HAP-1 (cell line): Measurements from ENCODE around the gene CAV1.

Source experiments
- DNase-seq, 2 experiments: peaks; one replicate each; pipeline ENCODE4 v3.0.0-alpha.2; 2016 to 2020; ENCODE audit warnings: low spot score in 2 of 2
- H3K27me3 ChIP-seq: fragments of 250-450 bp; sonication (Bioruptor Pico); 2 replicates; pipeline ENCODE4 v1.5.1; 2020; ENCODE audit warnings: low read depth, mild to moderate bottlenecking, moderate library complexity
- H3K36me3 ChIP-seq: fragments of 250-450 bp; sonication (Bioruptor Pico); replicated peaks from 2 replicates; pipeline ENCODE4 v1.5.1; 2020; ENCODE audit warnings: mild to moderate bottlenecking
- H3K4me1 ChIP-seq: fragments of 250-450 bp; sonication (Bioruptor Pico); 2 replicates; pipeline ENCODE4 v1.5.1; 2020; ENCODE audit warnings: mild to moderate bottlenecking
- H3K4me3 ChIP-seq: fragments of 250-450 bp; sonication (Bioruptor Pico); 2 replicates; pipeline ENCODE4 v1.5.1; 2020; ENCODE audit warnings: mild to moderate bottlenecking, moderate library complexity
- H3K9me3 ChIP-seq: fragments of 250-450 bp; sonication (Bioruptor Pico); 2 replicates; pipeline ENCODE4 v1.5.1; 2020; ENCODE audit warnings: mild to moderate bottlenecking, moderate library complexity
- in situ Hi-C: fragments of 300-500 bp; cut with MboI; formaldehyde crosslinking; loops from 3 replicates; pipeline ENCODE4 v1.14.3; 2020; ENCODE audit warnings: low sequenced_read_pairs, inconsistent platforms, mixed read lengths

CAV1 gene

GRCh38 chr7:116592041-116592355, 67.2 kb downstream of the CAV1 start:
- H3K27me3 ChIP-seq: peaks cover 14% of the 10 kb centered on the region
- in situ Hi-C loops: loop anchor here (5.0 kb wide), 1 partner anchor 220 kb away; no protein-coding TSS in a partner anchor
- no peaks in the 10 kb centered on the region for H3K36me3 ChIP-seq
- peaks cover 5% of the 10 kb centered on the region for H3K4me1 ChIP-seq
- no peaks in the 10 kb centered on the region for H3K9me3 ChIP-seq
- no peak for DNase-seq
- H3K4me3 ChIP-seq: no peak overlapping the region

GRCh38 chr7:116592445-116592844, 67.6 kb downstream of the CAV1 start:
- Histone ChIP-seq H3K4me1 (peaks cover 5% of the 10 kb centered on the region), H3K9me3 (no peaks in the 10 kb centered on the region), H3K27me3 (peaks cover 14% of the 10 kb centered on the region), H3K4me3 (no peak overlapping the region), H3K36me3 (no peaks in the 10 kb centered on the region)
- no peak for DNase-seq
- in situ Hi-C loops: loop anchor here (5.0 kb wide), 1 partner anchor 220 kb away; no protein-coding TSS in a partner anchor

- in situ Hi-C loops: loop anchor here (5.0 kb wide), 1 partner anchor 219 kb away; no protein-coding TSS in a partner anchor
- Histone ChIP-seq H3K9me3 (no peaks in the 10 kb centered on the region), H3K36me3 (no peaks in the 10 kb centered on the region), H3K4me3 (no peak overlapping the region), H3K27me3 (peaks cover 14% of the 10 kb centered on the region), H3K4me1 (peaks cover 5% of the 10 kb centered on the region)
- DNase-seq: peak; percentile 24 to 65
Measured at GRCh38 chr7:116593359-116594075, 68.7 kb downstream of the CAV1 start.

GRCh38 chr7:116595063-116595462, 70.2 kb downstream of the CAV1 start:
- in situ Hi-C loops: no loop called here

GRCh38 chr7:116597384-116597783, 72.5 kb downstream of the CAV1 start:
- no peaks in the 10 kb centered on the region for H3K9me3 ChIP-seq
- in situ Hi-C loops: no loop called here
- H3K27me3 ChIP-seq: peaks cover 3% of the 10 kb centered on the region; the same call in 1 of the 2 replicates
- DNase-seq: no peak
- H3K36me3 ChIP-seq: no peaks in the 10 kb centered on the region
- H3K4me3 ChIP-seq: no peak overlapping the region
- peaks cover 5% of the 10 kb centered on the region for H3K4me1 ChIP-seq

More at GRCh38 chr7:116595063-116595462, 70.2 kb downstream of the CAV1 start:
- H3K36me3 ChIP-seq: no peaks in the 10 kb centered on the region
- no peak overlapping the region for H3K4me3 ChIP-seq
- no peaks in the 10 kb centered on the region for H3K9me3 ChIP-seq
- H3K27me3 ChIP-seq: peaks cover 15% of the 10 kb centered on the region
- no peak for DNase-seq
- H3K4me1 ChIP-seq: peaks cover 5% of the 10 kb centered on the region

- no peaks in the 10 kb centered on the region for H3K9me3 ChIP-seq
- peaks cover 3% of the 10 kb centered on the region; the same call in 1 of the 2 replicates for H3K27me3 ChIP-seq
- peaks cover 3% of the 10 kb centered on the region for H3K4me1 ChIP-seq
- no peak overlapping the region for H3K4me3 ChIP-seq
- no peaks in the 10 kb centered on the region for H3K36me3 ChIP-seq
- in situ Hi-C loops: no loop called here
- no peak for DNase-seq
Measured at GRCh38 chr7:116598278-116598677, 73.4 kb downstream of the CAV1 start.

- peaks cover 3% of the 10 kb centered on the region; the same call in 1 of the 2 replicates for H3K27me3 ChIP-seq
- DNase-seq: no peak
- H3K4me1 ChIP-seq: no peaks in the 10 kb centered on the region
- in situ Hi-C loops: no loop called here
- H3K36me3 ChIP-seq: no peaks in the 10 kb centered on the region
- H3K9me3 ChIP-seq: no peaks in the 10 kb centered on the region
- H3K4me3 ChIP-seq: no peak overlapping the region
Measured at GRCh38 chr7:116598861-116599260, 74.0 kb downstream of the CAV1 start.

- in situ Hi-C loops: no loop called here
- H3K4me3 ChIP-seq: no peak overlapping the region
- H3K27me3 ChIP-seq: peaks cover 3% of the 10 kb centered on the region; the same call in 1 of the 2 replicates
- no peaks in the 10 kb centered on the region for H3K4me1 ChIP-seq
- DNase-seq: no peak
- no peaks in the 10 kb centered on the region for H3K36me3 ChIP-seq
- H3K9me3 ChIP-seq: no peaks in the 10 kb centered on the region
Measured at GRCh38 chr7:116601426-116601825, 76.6 kb downstream of the CAV1 start.

GRCh38 chr7:116607299-116607698, 82.5 kb downstream of the CAV1 start:
- Histone ChIP-seq H3K27me3 (no peaks in the 10 kb centered on the region), H3K36me3 (no peaks in the 10 kb centered on the region), H3K9me3 (no peaks in the 10 kb centered on the region), H3K4me3 (no peak overlapping the region), H3K4me1 (no peaks in the 10 kb centered on the region)
- in situ Hi-C loops: no loop called here
- no peak for DNase-seq

GRCh38 chr7:116610210-116610609, 85.4 kb downstream of the CAV1 start:
- Histone ChIP-seq H3K4me3 (no peak overlapping the region), H3K4me1 (peaks cover 9% of the 10 kb centered on the region), H3K27me3 (no peaks in the 10 kb centered on the region), H3K36me3 (no peaks in the 10 kb centered on the region), H3K9me3 (no peaks in the 10 kb centered on the region)
- DNase-seq: no peak
- in situ Hi-C loops: no loop called here

- Histone ChIP-seq H3K4me1 (peaks cover 12% of the 10 kb centered on the region), H3K36me3 (no peaks in the 10 kb centered on the region), H3K27me3 (no peaks in the 10 kb centered on the region), H3K9me3 (no peaks in the 10 kb centered on the region), H3K4me3 (no peak overlapping the region)
- no peak for DNase-seq
- in situ Hi-C loops: no loop called here
Measured at GRCh38 chr7:116610721-116611120, 85.9 kb downstream of the CAV1 start.
